Peyer's patch (tissue), 4 donors: ENCODE measurements around the gene APOOL. TPM values are rescaled to one million over a fixed set of nuclear protein-coding genes. Genes with fewer than 3 reads are reported as not detected.

Experiments used
- DNase-seq, 3 donors: peaks; one replicate each; pipeline ENCODE4 v3.0.0-alpha.2; 2017 to 2019
- H3K27ac ChIP-seq, 4 donors: fragments of 200-600 bp; sonication (generic); one replicate each; pipeline ENCODE4 v1.5.1; 2016 to 2019
- H3K27me3 ChIP-seq, 2 donors: fragments of 200-600 bp; sonication (generic); one replicate each; pipeline ENCODE4 v1.5.1; 2019
- H3K36me3 ChIP-seq, 3 donors: fragments of 200-600 bp; sonication (generic); one replicate each; pipeline ENCODE4 v1.5.1; 2016 to 2019
- H3K4me1 ChIP-seq, 4 donors: fragments of 200-600 bp; sonication (generic); one replicate each; pipeline ENCODE4 v1.5.1; 2016 to 2019
- H3K4me3 ChIP-seq, 4 donors: fragments of 200-600 bp; sonication (generic); 1 replicate in 3 of 4; 2 replicates in 1 of 4; pipeline ENCODE4 v1.5.1; 2016 to 2019; ENCODE audit warnings: mild to moderate bottlenecking in 1 of 4
- H3K9me3 ChIP-seq, 4 donors: fragments of 200-600 bp; sonication (generic); one replicate each; pipeline ENCODE4 v1.5.1; 2016 to 2019; ENCODE audit warnings: mild to moderate bottlenecking in 1 of 4
- POLR2A ChIP-seq, 2 donors: fragments of 450-650 bp; IDR thresholded peaks; one replicate each; pipeline ENCODE4 v1.5.1; 2017; ENCODE audit warnings: antibody characterized with exemption in 2 of 2, mild to moderate bottlenecking in 2 of 2, moderate library complexity in 2 of 2
- total RNA-seq, 4 donors: library from RNA; depleted of rRNA; stranded (reverse); fragments of >200 nt; gene quantifications; one replicate each; pipeline ENCODE4 v1.1.0, GENCODE V29; 2016
- TF ChIP-seq, protein P1 (sequence below), 6 experiments: fragments of 450-650 bp in 4 of 6; fragments of 200-600 bp in 2 of 6; sonication (generic) in 1 of 6; IDR thresholded peaks; one replicate each; pipeline ENCODE4 v1.5.1; 2017 to 2019; ENCODE audit warnings: antibody characterized with exemption in 6 of 6, mild to moderate bottlenecking in 3 of 6, moderate library complexity in 1 of 6

The APOOL gene
- total RNA-seq, 4 donors from 2014 or later = 8.7 to 9.6 (median 9.0) TPM

DNA sequence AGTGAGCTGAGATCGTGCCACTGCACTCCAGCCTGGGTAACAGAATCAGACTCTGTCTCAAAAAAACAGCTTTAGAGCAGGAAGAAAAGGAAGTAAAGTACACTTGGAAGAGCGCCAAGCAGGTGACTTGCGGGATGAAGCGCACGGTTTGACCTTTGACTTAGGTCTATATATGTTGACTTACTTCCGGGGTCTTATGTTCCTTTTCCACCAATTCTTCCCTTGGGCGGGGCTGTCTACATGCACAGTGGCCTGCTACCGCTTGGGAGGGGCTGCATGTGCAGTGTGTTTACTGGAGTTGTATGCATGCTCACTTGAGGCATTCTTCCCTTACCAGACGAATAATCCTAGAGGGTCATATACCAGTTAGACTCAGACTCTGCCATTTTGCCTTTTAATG lies 108.6 kb downstream of the APOOL start:
- no peaks in the 10 kb centered on the region for H3K36me3 ChIP-seq
- no peak overlapping the region for H3K27ac ChIP-seq
- peak in 2 of 3 donors; percentile 48 to 57 for DNase-seq
- H3K27me3 ChIP-seq = no peaks in the 10 kb centered on the region
- no peak for TF ChIP-seq POLR2A (IDR thresholded peaks at IDR 0.05)
- TF ChIP-seq, protein P1, sequence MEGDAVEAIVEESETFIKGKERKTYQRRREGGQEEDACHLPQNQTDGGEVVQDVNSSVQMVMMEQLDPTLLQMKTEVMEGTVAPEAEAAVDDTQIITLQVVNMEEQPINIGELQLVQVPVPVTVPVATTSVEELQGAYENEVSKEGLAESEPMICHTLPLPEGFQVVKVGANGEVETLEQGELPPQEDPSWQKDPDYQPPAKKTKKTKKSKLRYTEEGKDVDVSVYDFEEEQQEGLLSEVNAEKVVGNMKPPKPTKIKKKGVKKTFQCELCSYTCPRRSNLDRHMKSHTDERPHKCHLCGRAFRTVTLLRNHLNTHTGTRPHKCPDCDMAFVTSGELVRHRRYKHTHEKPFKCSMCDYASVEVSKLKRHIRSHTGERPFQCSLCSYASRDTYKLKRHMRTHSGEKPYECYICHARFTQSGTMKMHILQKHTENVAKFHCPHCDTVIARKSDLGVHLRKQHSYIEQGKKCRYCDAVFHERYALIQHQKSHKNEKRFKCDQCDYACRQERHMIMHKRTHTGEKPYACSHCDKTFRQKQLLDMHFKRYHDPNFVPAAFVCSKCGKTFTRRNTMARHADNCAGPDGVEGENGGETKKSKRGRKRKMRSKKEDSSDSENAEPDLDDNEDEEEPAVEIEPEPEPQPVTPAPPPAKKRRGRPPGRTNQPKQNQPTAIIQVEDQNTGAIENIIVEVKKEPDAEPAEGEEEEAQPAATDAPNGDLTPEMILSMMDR (IDR thresholded peaks at IDR 0.05) = no peak
- H3K4me3 ChIP-seq = no peak overlapping the region
- no peaks in the 10 kb centered on the region for H3K9me3 ChIP-seq
- no peaks in the 10 kb centered on the region for H3K4me1 ChIP-seq

DNA sequence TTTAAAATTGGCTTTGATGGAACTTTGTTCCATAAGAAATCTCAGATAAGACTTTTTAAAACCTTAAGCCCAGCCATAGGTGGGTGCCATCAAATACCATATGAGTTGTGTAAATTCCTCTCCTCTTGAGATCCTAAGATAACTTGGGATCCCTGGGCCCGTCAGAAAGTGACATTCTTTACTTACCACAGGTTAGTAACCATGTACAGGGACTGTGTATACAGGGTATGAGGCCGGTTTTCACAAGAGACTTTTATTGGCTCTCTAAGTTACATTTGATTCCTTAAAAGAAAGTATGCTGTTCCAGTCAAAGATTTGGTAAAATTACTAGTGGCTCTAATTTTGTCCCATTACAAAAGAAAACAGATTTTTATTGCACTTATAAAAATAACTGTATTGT lies 110.1 kb downstream of the APOOL start:
- H3K36me3 ChIP-seq = no peaks in the 10 kb centered on the region
- no peak overlapping the region for H3K27ac ChIP-seq
- no peak overlapping the region for H3K4me3 ChIP-seq
- DNase-seq = no peak
- H3K27me3 ChIP-seq = no peaks in the 10 kb centered on the region
- TF ChIP-seq, protein P1 (IDR thresholded peaks at IDR 0.05) = no peak
- TF ChIP-seq POLR2A (IDR thresholded peaks at IDR 0.05) = no peak
- no peaks in the 10 kb centered on the region for H3K4me1 ChIP-seq
- H3K9me3 ChIP-seq = no peaks in the 10 kb centered on the region

DNA sequence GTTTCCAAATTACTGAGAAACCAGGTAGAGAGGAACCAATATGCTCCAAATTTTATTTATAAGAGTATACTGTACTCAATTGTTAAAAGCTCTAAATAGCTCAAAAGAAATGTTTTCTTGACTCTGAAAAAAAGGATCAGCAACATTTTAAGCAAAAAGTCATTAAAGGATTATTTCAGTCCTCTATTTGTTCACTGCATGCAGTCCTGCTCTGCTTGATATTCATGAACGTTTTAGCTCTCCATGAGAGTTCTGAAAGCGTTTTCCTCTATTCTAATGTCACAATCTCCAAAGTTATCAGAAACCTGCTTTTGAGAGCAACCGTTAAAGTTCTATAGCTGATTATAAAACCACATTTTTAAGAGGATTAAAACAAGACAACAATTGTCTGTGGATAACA lies 110.5 kb downstream of the APOOL start:
- TF ChIP-seq, protein P1 (IDR thresholded peaks at IDR 0.05) = no peak
- no peak for TF ChIP-seq POLR2A (IDR thresholded peaks at IDR 0.05)
- no peaks in the 10 kb centered on the region for H3K4me1 ChIP-seq
- no peaks in the 10 kb centered on the region for H3K36me3 ChIP-seq
- H3K4me3 ChIP-seq = no peak overlapping the region
- no peaks in the 10 kb centered on the region for H3K9me3 ChIP-seq
- DNase-seq = no peak
- H3K27me3 ChIP-seq = no peaks in the 10 kb centered on the region
- no peak overlapping the region for H3K27ac ChIP-seq

DNA sequence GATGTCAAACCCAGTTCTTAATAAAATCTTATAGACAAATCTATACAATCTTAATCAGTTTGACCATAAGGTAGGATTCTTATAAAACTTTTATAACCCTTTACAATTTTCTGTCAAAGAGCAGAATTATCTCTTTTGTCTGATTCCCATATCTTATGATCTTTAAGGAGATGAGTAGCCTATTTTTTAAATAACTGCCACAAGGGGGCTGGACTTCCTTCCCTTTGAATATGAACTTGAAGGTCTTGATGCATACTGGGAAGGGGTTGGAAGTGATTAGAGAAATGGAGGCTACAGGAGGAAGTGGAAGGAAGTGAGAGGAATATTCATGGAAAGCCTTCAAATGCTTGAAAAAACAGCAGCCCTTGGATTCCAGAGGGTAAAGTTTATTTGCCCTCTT lies 111.1 kb downstream of the APOOL start:
- no peak for TF ChIP-seq POLR2A (IDR thresholded peaks at IDR 0.05)
- TF ChIP-seq, protein P1 (IDR thresholded peaks at IDR 0.05) = no peak
- H3K27ac ChIP-seq = no peak overlapping the region
- H3K4me1 ChIP-seq = no peaks in the 10 kb centered on the region
- H3K4me3 ChIP-seq = no peak overlapping the region
- no peaks in the 10 kb centered on the region for H3K36me3 ChIP-seq
- no peaks in the 10 kb centered on the region for H3K27me3 ChIP-seq
- no peak for DNase-seq
- no peaks in the 10 kb centered on the region for H3K9me3 ChIP-seq

DNA sequence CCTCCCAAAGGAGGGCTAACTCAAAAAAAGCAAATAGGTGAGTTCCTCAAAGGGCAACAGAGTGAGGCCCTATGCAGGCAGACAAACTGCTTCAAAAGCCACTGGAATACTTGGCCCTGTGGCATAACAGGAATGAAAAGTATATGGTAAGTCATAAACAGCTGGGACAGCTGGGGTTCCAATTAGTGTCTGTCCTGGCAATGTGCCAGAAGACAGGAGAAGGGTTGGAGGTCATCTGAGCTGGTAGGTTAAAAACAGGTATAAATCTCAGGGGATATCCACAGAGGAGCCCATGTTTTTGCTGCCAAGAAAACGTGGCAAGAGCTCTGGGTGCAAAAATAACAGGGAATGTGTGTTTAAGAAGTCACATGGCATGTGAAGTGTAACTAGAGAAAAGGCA lies 111.6 kb downstream of the APOOL start:
- TF ChIP-seq POLR2A (IDR thresholded peaks at IDR 0.05) = no peak
- TF ChIP-seq, protein P1 (IDR thresholded peaks at IDR 0.05) = no peak
- no peaks in the 10 kb centered on the region for H3K36me3 ChIP-seq
- H3K4me1 ChIP-seq = no peaks in the 10 kb centered on the region

DNA sequence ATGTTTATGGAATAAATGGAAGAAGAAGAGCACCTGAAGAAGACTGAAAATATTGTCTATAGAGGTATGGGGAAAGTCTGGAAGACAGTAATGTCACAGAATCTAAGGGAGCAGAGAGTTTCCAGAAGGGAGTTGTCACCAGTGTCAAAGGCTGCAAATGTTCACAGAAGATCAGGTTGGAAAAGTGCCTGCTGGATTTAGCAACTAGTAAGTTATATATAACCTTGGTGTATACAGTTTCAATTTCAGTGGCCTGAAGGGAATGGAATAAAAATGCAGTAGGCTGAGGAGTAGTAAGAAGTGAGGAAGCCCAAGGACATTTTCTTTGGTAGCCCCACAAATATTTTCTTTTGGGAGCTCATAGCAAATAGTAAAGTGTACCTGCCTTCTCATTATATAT lies 132.7 kb downstream of the APOOL start:
- no peaks in the 10 kb centered on the region for H3K27me3 ChIP-seq
- H3K27ac ChIP-seq = no peak overlapping the region
- no peaks in the 10 kb centered on the region for H3K9me3 ChIP-seq
- no peaks in the 10 kb centered on the region for H3K4me1 ChIP-seq
- no peak for DNase-seq
- H3K36me3 ChIP-seq = no peaks in the 10 kb centered on the region
- no peak overlapping the region for H3K4me3 ChIP-seq
- TF ChIP-seq, protein P1 (IDR thresholded peaks at IDR 0.05) = no peak
- no peak for TF ChIP-seq POLR2A (IDR thresholded peaks at IDR 0.05)

More for the DNA sequence above, 111.6 kb downstream of the APOOL start:
- no peak overlapping the region for H3K4me3 ChIP-seq
- H3K9me3 ChIP-seq = no peaks in the 10 kb centered on the region
- no peak for DNase-seq
- H3K27me3 ChIP-seq = no peaks in the 10 kb centered on the region
- H3K27ac ChIP-seq = no peak overlapping the region
